Caco-2 (cell line): ENCODE data around the gene DTX3. TPM values are rescaled to one million over a fixed set of nuclear protein-coding genes. Genes with fewer than 3 reads are reported as not detected.
"Not testable (repeated sequence)": the region's sequence is repeated elsewhere in the genome, so short reads cannot be mapped to it uniquely, and the experiment has no call there.

Experiments
- BruUV-seq: library from RNA; stranded (reverse); fragments of 400-500 nt; replicated peaks from 2 replicates; lab custom pipeline; 2021; lab: Mats Ljungman, UMichigan
- CTCF ChIA-PET: fragments of 300-600 bp; sonication (Branson Sonifier 250); formaldehyde crosslinking; loops from one replicate; lab custom pipeline; 2022; ENCODE audit warnings: antibody characterized with exemption; lab: Charles Lee
- POLR2A ChIA-PET: fragments of 300-600 bp; sonication (Branson Sonifier 250); formaldehyde crosslinking; loops from one replicate; lab custom pipeline; 2022; ENCODE audit warnings: antibody characterized with exemption; lab: Charles Lee
- DNase-seq, 2 experiments: peaks; one replicate each; pipeline versions ENCODE4 v3.0.0 to v3.0.0-alpha.2; 2020 to 2022
- H3K27me3 ChIP-seq: replicated peaks from 2 replicates; pipeline ENCODE4 v1.6.0; 2011; ENCODE audit warnings: low read length; ENCODE audit not compliant: control insufficient read depth, insufficient read depth
- H3K36me3 ChIP-seq: 2 replicates; pipeline ENCODE4 v1.5.1; 2011; ENCODE audit warnings: low read length; ENCODE audit not compliant: control insufficient read depth, insufficient read depth
- H3K4me1 ChIP-seq: fragments of 250-450 bp; sonication (Bioruptor Pico); 2 replicates; pipeline ENCODE4 v1.5.1; 2020; ENCODE audit warnings: mild to moderate bottlenecking
- H3K4me3 ChIP-seq: 2 replicates; pipeline ENCODE4 v1.5.1; 2011; ENCODE audit warnings: low read depth, mild to moderate bottlenecking, control low read depth, low read length
- H3K9me3 ChIP-seq: fragments of 250-450 bp; sonication (Bioruptor Pico); 2 replicates; pipeline ENCODE4 v1.5.1; 2020; ENCODE audit warnings: mild to moderate bottlenecking, moderate library complexity
- H3K27ac Mint-ChIP-seq: one replicate; pipeline ENCODE4 v1.8.0; 2022; ENCODE audit warnings: mixed read lengths; ENCODE audit not compliant: unreplicated experiment
- H3K27me3 Mint-ChIP-seq: one replicate; pipeline ENCODE4 v1.8.0; 2022; ENCODE audit warnings: mixed read lengths; ENCODE audit not compliant: insufficient read depth, unreplicated experiment
- H3K36me3 Mint-ChIP-seq: one replicate; pipeline ENCODE4 v1.8.0; 2022; ENCODE audit warnings: mild to moderate bottlenecking, mixed read lengths; ENCODE audit not compliant: insufficient read depth, unreplicated experiment
- H3K4me1 Mint-ChIP-seq: one replicate; pipeline ENCODE4 v1.8.0; 2022; ENCODE audit warnings: low read depth, mixed read lengths; ENCODE audit not compliant: unreplicated experiment
- H3K4me3 Mint-ChIP-seq: one replicate; pipeline ENCODE4 v1.8.0; 2022; ENCODE audit warnings: mild to moderate bottlenecking, moderate library complexity, mixed read lengths; ENCODE audit not compliant: unreplicated experiment
- H3K9me3 Mint-ChIP-seq: one replicate; pipeline ENCODE4 v1.8.0; 2022; ENCODE audit warnings: mixed read lengths; ENCODE audit not compliant: unreplicated experiment
- CTCF ChIP-seq, 2 experiments: fragments of 200-600 bp in 1 of 2; IDR thresholded peaks; 1 replicate in 1 of 2; 2 replicates in 1 of 2; pipeline versions ENCODE4 v1.5.1 to v1.8.0; 2011 to 2022; ENCODE audit warnings: antibody characterized with exemption in 1 of 2, control low read depth in 1 of 2, inconsistent platforms in 1 of 2, low read depth in 1 of 2, low read length in 1 of 2, mild to moderate bottlenecking in 1 of 2, moderate library complexity in 1 of 2; ENCODE audit not compliant: insufficient read depth in 1 of 2, severe bottlenecking in 1 of 2, unreplicated experiment in 1 of 2
- intact Hi-C: fragments of 100-400 bp; cut with micrococcal nuclease; formaldehyde crosslinking; loops from one replicate; pipeline ENCODE4 v1.10.0; 2022; ENCODE audit not compliant: unreplicated experiment
- total RNA-seq: library from RNA; stranded (reverse); gene quantifications from 2 replicates; pipeline ENCODE4 v1.2.3, GENCODE V29; 2022

The DTX3 gene
- total RNA-seq, 1 experiment from 2014 or later: 20.4 TPM

GRCh38 chr12:57646659-57647049 lies 42.0 kb downstream of the DTX3 start:
- H3K4me1 ChIP-seq, H3K4me1 Mint-ChIP-seq, intact Hi-C loops, POLR2A ChIA-PET, H3K27ac Mint-ChIP-seq, H3K27me3 ChIP-seq, H3K4me3 Mint-ChIP-seq, H3K9me3 Mint-ChIP-seq, H3K4me3 ChIP-seq, H3K27me3 Mint-ChIP-seq, H3K36me3 Mint-ChIP-seq, BruUV-seq, DNase-seq, H3K36me3 ChIP-seq, CTCF ChIA-PET: not testable (repeated sequence)
- peaks cover 15% of the 10 kb centered on the region for H3K9me3 ChIP-seq

- POLR2A ChIA-PET: no interaction called here
- CTCF ChIA-PET: no interaction called here
Observed at GRCh38 chr12:57654042-57654441, 49.4 kb downstream of the DTX3 start.

GRCh38 chr12:57655541-57656240 lies 51.1 kb downstream of the DTX3 start:
- Histone ChIP-seq H3K4me3 (no peak overlapping the region), H3K27me3 (no peaks in the 10 kb centered on the region), H3K4me1 (no peaks in the 10 kb centered on the region), H3K36me3 (no peaks in the 10 kb centered on the region), H3K9me3 (no peaks in the 10 kb centered on the region)
- intact Hi-C loops: no loop called here
- Mint-ChIP-seq H3K4me3 (no peak overlapping the region), H3K27ac (no peak overlapping the region), H3K9me3 (no peaks in the 10 kb centered on the region), H3K36me3 (no peaks in the 10 kb centered on the region), H3K4me1 (no peaks in the 10 kb centered on the region), H3K27me3 (peaks cover 3% of the 10 kb centered on the region)
- POLR2A ChIA-PET: no interaction called here
- BruUV-seq: no TSS peak
- TF ChIP-seq CTCF (IDR thresholded peaks at IDR 0.05; ENCODE audit: insufficient read depth in 1 of 2, low read depth in 1 of 2, low read length in 1 of 2, severe bottlenecking in 1 of 2, unreplicated experiment in 1 of 2): no peak
- DNase-seq: no peak
- CTCF ChIA-PET: no interaction called here

More at GRCh38 chr12:57654042-57654441, 49.4 kb downstream of the DTX3 start:
- TF ChIP-seq CTCF (IDR thresholded peaks at IDR 0.05; ENCODE audit: insufficient read depth in 1 of 2, low read depth in 1 of 2, low read length in 1 of 2, severe bottlenecking in 1 of 2, unreplicated experiment in 1 of 2): no peak
- H3K9me3 ChIP-seq: no peaks in the 10 kb centered on the region
- no TSS peak for BruUV-seq
- H3K4me1 Mint-ChIP-seq: no peaks in the 10 kb centered on the region
- no peak overlapping the region for H3K4me3 ChIP-seq
- intact Hi-C loops: no loop called here
- H3K27me3 ChIP-seq: no peaks in the 10 kb centered on the region
- H3K36me3 ChIP-seq: no peaks in the 10 kb centered on the region
- no peaks in the 10 kb centered on the region for H3K9me3 Mint-ChIP-seq
- H3K27me3 Mint-ChIP-seq: peaks cover 3% of the 10 kb centered on the region
- H3K27ac Mint-ChIP-seq: no peak overlapping the region
- no peak for DNase-seq
- no peak overlapping the region for H3K4me3 Mint-ChIP-seq
- H3K36me3 Mint-ChIP-seq: no peaks in the 10 kb centered on the region
- H3K4me1 ChIP-seq: no peaks in the 10 kb centered on the region

- H3K4me3 Mint-ChIP-seq, intact Hi-C loops, H3K4me1 Mint-ChIP-seq, H3K36me3 Mint-ChIP-seq, BruUV-seq, H3K36me3 ChIP-seq, DNase-seq, H3K27me3 ChIP-seq, H3K9me3 Mint-ChIP-seq, H3K9me3 ChIP-seq, H3K4me1 ChIP-seq, H3K27me3 Mint-ChIP-seq, POLR2A ChIA-PET, H3K4me3 ChIP-seq, CTCF ChIA-PET, H3K27ac Mint-ChIP-seq: not testable (repeated sequence)
Observed at GRCh38 chr12:57656408-57656807, 51.8 kb downstream of the DTX3 start.
